A549 (cell line): ENCODE measurements around the gene KLK7.

Experiments used
- CTCF ChIP-seq: fragments of >200 bp; sonication (Bioruptor Twin); formaldehyde crosslinking; IDR thresholded peaks from 3 replicates; pipeline ENCODE4 v1.5.1; 2016
- MAX ChIP-seq: IDR thresholded peaks from 2 replicates; pipeline ENCODE4 v1.6.1; 2012
- PHF8 ChIP-seq: fragments of 200-600 bp; sonication (generic); IDR thresholded peaks from 2 replicates; pipeline ENCODE4 v1.6.1; 2016; ENCODE audit warnings: low read depth, mild to moderate bottlenecking, antibody characterized with exemption, moderate library complexity, borderline replicate concordance
- POLR2A ChIP-seq: IDR thresholded peaks from 2 replicates; pipeline ENCODE4 v1.6.1; 2012; ENCODE audit warnings: mild to moderate bottlenecking, low read length
- ZFP36 ChIP-seq: fragments of 450-650 bp; IDR thresholded peaks from 2 replicates; pipeline ENCODE4 v1.6.1; 2014; ENCODE audit warnings: borderline replicate concordance; ENCODE audit not compliant: partially characterized antibody
- ZNF302 ChIP-seq: fragments of 250-450 bp; sonication (Bioruptor Pico); IDR thresholded peaks from 2 replicates; pipeline ENCODE4 v1.9.0; 2021; ENCODE audit warnings: inconsistent platforms, mild to moderate bottlenecking, moderate library complexity

GRCh38 chr19:51002542-51003311, 19.0 kb upstream of the KLK7 start:
- no peak for TF ChIP-seq CTCF
- TF ChIP-seq ZFP36: no peak
- no peak for TF ChIP-seq ZNF302 (CRISPR knock-in tag)
- TF ChIP-seq MAX: 0 out of 2 replicates have a peak, but pooled peaks have one; percentile 35
- no peak for TF ChIP-seq POLR2A
- TF ChIP-seq PHF8: no peak
